ENCODE data around the gene MEI1. TPM values are rescaled to one million over a fixed set of nuclear protein-coding genes. Genes with fewer than 3 reads are reported as not detected.
A peak's percentile ranks its signal among the peaks of the same experiment; 100 is the strongest.

The MEI1 gene
- total RNA-seq: 1 to 10 TPM in 1 of 2 donors, not detected in 1; 7.4 TPM

- no peaks in the 10 kb centered on the region for H3K36me3 ChIP-seq
- 44% methylated on average over 68 of the region's 69 CpGs for WGBS
- intact Hi-C loops (cut with DNase I): loop anchor here (10.0 kb wide), 1 partner anchor 125 kb away; no protein-coding TSS in a partner anchor
These were observed at the start of gene MEI1 for GRCh38 chr22:41699264-41700107. TSS of gene MEI1 (plus strand) at chr22:41699503. CDS start at chr22:41699539, 36 bp downstream.

GRCh38 chr22:41650229-41650628 is 49.1 kb upstream of the MEI1 start:
- Histone ChIP-seq H3K36me3 (peaks cover 8 to 32% of the 10 kb centered on the region in 2 donors), H3K27me3 (replicated peaks; ENCODE audit: insufficient read depth) (no peaks in the 10 kb centered on the region), H3K4me3 (no peak overlapping the region), H3K4me1 (replicated peaks) (no peaks in the 10 kb centered on the region), H3K27ac (no peak overlapping the region), H3K9me3 (no peaks in the 10 kb centered on the region)
- TF ChIP-seq POLR2AphosphoS5 (IDR thresholded peaks at IDR 0.05) (no peak), POLR2A (IDR thresholded peaks at IDR 0.05) (no peak), CTCF (IDR thresholded peaks at IDR 0.05) (no peak)
- no peak for DNase-seq (ENCODE audit: low spot score)
- intact Hi-C loops (cut with DNase I): no loop called here
- 100% methylated on average over 1 of the region's 1 CpG for WGBS

More at GRCh38 chr22:41699264-41700107, at the start of gene MEI1:
- Histone ChIP-seq H3K9me3 (no peaks in the 10 kb centered on the region), H3K4me1 (replicated peaks) (no peaks in the 10 kb centered on the region), H3K27me3 (replicated peaks; ENCODE audit: insufficient read depth) (no peaks in the 10 kb centered on the region), H3K27ac (no peak within 1 kb of the TSS), H3K4me3 (no peak within 1 kb of the TSS)
- TF ChIP-seq POLR2AphosphoS5 (IDR thresholded peaks at IDR 0.05): peak; percentile 86
- no peak for TF ChIP-seq POLR2A (IDR thresholded peaks at IDR 0.05)
- peak; percentile 60 for DNase-seq (ENCODE audit: low spot score)

- H3K4me1 ChIP-seq (replicated peaks): no peaks in the 10 kb centered on the region
- WGBS: 93% methylated on average over 11 of the region's 11 CpGs
- H3K36me3 ChIP-seq: peaks cover 8 to 32% of the 10 kb centered on the region in 2 donors
- no peak for DNase-seq (ENCODE audit: low spot score)
- no peak overlapping the region for H3K27ac ChIP-seq
- H3K27me3 ChIP-seq (replicated peaks; ENCODE audit: insufficient read depth): no peaks in the 10 kb centered on the region
- TF ChIP-seq CTCF (IDR thresholded peaks at IDR 0.05): no peak
- TF ChIP-seq POLR2AphosphoS5 (IDR thresholded peaks at IDR 0.05): no peak
- no peak for TF ChIP-seq POLR2A (IDR thresholded peaks at IDR 0.05)
- intact Hi-C loops (cut with DNase I): no loop called here
- no peaks in the 10 kb centered on the region for H3K9me3 ChIP-seq
- H3K4me3 ChIP-seq: no peak overlapping the region
These were observed 48.5 kb upstream of the MEI1 start for GRCh38 chr22:41650821-41651220.

- TF ChIP-seq POLR2AphosphoS5 (IDR thresholded peaks at IDR 0.05): no peak
- Histone ChIP-seq H3K27ac (no peak overlapping the region), H3K4me3 (no peak overlapping the region), H3K4me1 (replicated peaks) (no peaks in the 10 kb centered on the region), H3K27me3 (replicated peaks; ENCODE audit: insufficient read depth) (no peaks in the 10 kb centered on the region), H3K36me3 (peaks cover 19 to 45% of the 10 kb centered on the region in 2 donors), H3K9me3 (no peaks in the 10 kb centered on the region)
- no peak for DNase-seq (ENCODE audit: low spot score)
- 94% methylated on average over 3 of the region's 3 CpGs for WGBS
- intact Hi-C loops (cut with DNase I): no loop called here
These were observed 45.0 kb upstream of the MEI1 start for GRCh38 chr22:41654322-41654721.

- no peaks in the 10 kb centered on the region for H3K4me1 ChIP-seq (replicated peaks)
- no peak for DNase-seq (ENCODE audit: low spot score)
- peaks cover 18 to 51% of the 10 kb centered on the region in 2 donors for H3K36me3 ChIP-seq
- TF ChIP-seq POLR2AphosphoS5 (IDR thresholded peaks at IDR 0.05) (no peak), POLR2A (IDR thresholded peaks at IDR 0.05) (no peak), CTCF (IDR thresholded peaks at IDR 0.05) (no peak)
- no peak overlapping the region for H3K4me3 ChIP-seq
- H3K9me3 ChIP-seq: no peaks in the 10 kb centered on the region
- no peaks in the 10 kb centered on the region for H3K27me3 ChIP-seq (replicated peaks; ENCODE audit: insufficient read depth)
- WGBS: 52% methylated on average over 5 of the region's 5 CpGs
- H3K27ac ChIP-seq: no peak overlapping the region
- intact Hi-C loops (cut with DNase I): no loop called here
These were observed 42.7 kb upstream of the MEI1 start for GRCh38 chr22:41656556-41656955.

Measured in prostate gland (tissue), 2 donors.